ENCODE results near the gene HPD. TPM values are rescaled to one million over a fixed set of nuclear protein-coding genes. Genes with fewer than 3 reads are reported as not detected.

The HPD gene
- total and polyA plus RNA-seq, 2 experiments from 2014 or later: 20.9 to 35.8 TPM

- H3K36me3 ChIP-seq (replicated peaks; ENCODE audit: insufficient read depth, low read depth): no peaks in the 10 kb centered on the region
- H3K27ac ChIP-seq: no peak overlapping the region
- H4K20me1 ChIP-seq (ENCODE audit: insufficient read depth, poor library complexity, severe bottlenecking): no peaks in the 10 kb centered on the region
- no peaks in the 10 kb centered on the region for H3K27me3 ChIP-seq
- no peaks in the 10 kb centered on the region for H3K79me2 ChIP-seq
- no peaks in the 10 kb centered on the region for H3K9me3 ChIP-seq (ENCODE audit: low read depth)
- TF ChIP-seq EZH2 (IDR thresholded peaks at IDR 0.05; ENCODE audit: borderline replicate concordance): no peak
- H2AFZ ChIP-seq: no peak overlapping the region
- no peak overlapping the region for H3K4me3 ChIP-seq
- no peak for DNase-seq (ENCODE audit: low spot score)
- H3K9me2 ChIP-seq (replicated peaks; ENCODE audit: insufficient read depth): no peaks in the 10 kb centered on the region
- 87% methylated on average over 12 of the region's 12 CpGs for WGBS (ENCODE audit: low lambda C conversion rate, missing lambda C conversion rate)
- H3K4me1 ChIP-seq (ENCODE audit: insufficient read depth): no peaks in the 10 kb centered on the region
- no peak overlapping the region for H3K4me2 ChIP-seq
Observed at GRCh38 chr12:121823727-121824115, 34.9 kb downstream of the HPD start.

- Histone ChIP-seq H3K27me3 (no peaks in the 10 kb centered on the region), H3K4me3 (no peak overlapping the region), H3K9me2 (replicated peaks; ENCODE audit: insufficient read depth) (no peaks in the 10 kb centered on the region), H3K4me2 (no peak overlapping the region), H3K79me2 (no peaks in the 10 kb centered on the region), H3K4me1 (ENCODE audit: insufficient read depth) (no peaks in the 10 kb centered on the region), H2AFZ (no peak overlapping the region), H3K36me3 (replicated peaks; ENCODE audit: insufficient read depth, low read depth) (no peaks in the 10 kb centered on the region), H3K9me3 (ENCODE audit: low read depth) (no peaks in the 10 kb centered on the region), H3K27ac (no peak overlapping the region), H4K20me1 (ENCODE audit: insufficient read depth, poor library complexity, severe bottlenecking) (no peaks in the 10 kb centered on the region)
- TF ChIP-seq CTCF (IDR thresholded peaks at IDR 0.05; ENCODE audit: poor library complexity): peak; percentile 16
- TF ChIP-seq EZH2phosphoT487 (IDR thresholded peaks at IDR 0.05; ENCODE audit: low read depth, severe bottlenecking, unreplicated experiment): no peak
- no peak for DNase-seq (ENCODE audit: low spot score)
- 95% methylated on average over 23 of the region's 36 CpGs for WGBS (ENCODE audit: low lambda C conversion rate, missing lambda C conversion rate)
Observed at GRCh38 chr12:121823101-121823726, 35.4 kb downstream of the HPD start.

GRCh38 chr12:121822393-121823100 lies 36.1 kb downstream of the HPD start:
- Histone ChIP-seq H3K4me2 (no peak overlapping the region), H3K27me3 (no peaks in the 10 kb centered on the region), H3K4me3 (no peak overlapping the region), H4K20me1 (ENCODE audit: insufficient read depth, poor library complexity, severe bottlenecking) (no peaks in the 10 kb centered on the region), H3K36me3 (replicated peaks; ENCODE audit: insufficient read depth, low read depth) (peaks cover 4% of the 10 kb centered on the region), H3K4me1 (ENCODE audit: insufficient read depth) (no peaks in the 10 kb centered on the region), H2AFZ (no peak overlapping the region), H3K27ac (no peak overlapping the region), H3K9me2 (replicated peaks; ENCODE audit: insufficient read depth) (no peaks in the 10 kb centered on the region), H3K79me2 (no peaks in the 10 kb centered on the region), H3K9me3 (ENCODE audit: low read depth) (no peaks in the 10 kb centered on the region)
- 96% methylated on average over 18 of the region's 39 CpGs for WGBS (ENCODE audit: low lambda C conversion rate, missing lambda C conversion rate)
- TF ChIP-seq EZH2phosphoT487 (IDR thresholded peaks at IDR 0.05; ENCODE audit: low read depth, severe bottlenecking, unreplicated experiment) (no peak), CTCF (IDR thresholded peaks at IDR 0.05; ENCODE audit: poor library complexity) (no peak), EZH2 (IDR thresholded peaks at IDR 0.05; ENCODE audit: borderline replicate concordance) (no peak)
- no peak for DNase-seq (ENCODE audit: low spot score)

- H4K20me1 ChIP-seq (ENCODE audit: insufficient read depth, poor library complexity, severe bottlenecking): no peaks in the 10 kb centered on the region
Observed at GRCh38 chr12:121820056-121820455, 38.6 kb downstream of the HPD start.

More at GRCh38 chr12:121820056-121820455, 38.6 kb downstream of the HPD start:
- H3K36me3 ChIP-seq (replicated peaks; ENCODE audit: insufficient read depth, low read depth): peaks cover 4% of the 10 kb centered on the region
- no peaks in the 10 kb centered on the region for H3K9me3 ChIP-seq (ENCODE audit: low read depth)
- no peaks in the 10 kb centered on the region for H3K4me1 ChIP-seq (ENCODE audit: insufficient read depth)
- H3K4me2 ChIP-seq: no peak overlapping the region
- no peaks in the 10 kb centered on the region for H3K27me3 ChIP-seq
- no peak overlapping the region for H2AFZ ChIP-seq
- H3K27ac ChIP-seq: no peak overlapping the region
- 96% methylated on average over 7 of the region's 7 CpGs for WGBS (ENCODE audit: low lambda C conversion rate, missing lambda C conversion rate)
- no peak overlapping the region for H3K4me3 ChIP-seq
- H3K9me2 ChIP-seq (replicated peaks; ENCODE audit: insufficient read depth): no peaks in the 10 kb centered on the region
- no peak for TF ChIP-seq EZH2 (IDR thresholded peaks at IDR 0.05; ENCODE audit: borderline replicate concordance)
- TF ChIP-seq CTCF (IDR thresholded peaks at IDR 0.05; ENCODE audit: poor library complexity): no peak
- no peak for TF ChIP-seq EZH2phosphoT487 (IDR thresholded peaks at IDR 0.05; ENCODE audit: low read depth, severe bottlenecking, unreplicated experiment)
- H3K79me2 ChIP-seq: peaks cover 11% of the 10 kb centered on the region
- no peak for DNase-seq (ENCODE audit: low spot score)
